ENCODE measurements around the gene C10orf105.

C10orf105 gene

GRCh38 chr10:71720288-71720687 lies 710 bp upstream of the C10orf105 start:
- H3K4me3 ChIP-seq (ENCODE audit: low read depth, low read length): no peak overlapping the region
- TF ChIP-seq CTCF (IDR thresholded peaks at IDR 0.05; ENCODE audit: low read depth, low read length): no peak

- TF ChIP-seq CTCF (IDR thresholded peaks at IDR 0.05; ENCODE audit: low read depth, low read length): no peak
- no peak overlapping the region for H3K4me3 ChIP-seq (ENCODE audit: low read depth, low read length)
Observed at GRCh38 chr10:71719042-71719441, 536 bp downstream of the C10orf105 start.

- TF ChIP-seq CTCF (IDR thresholded peaks at IDR 0.05; ENCODE audit: low read depth, low read length): no peak
- H3K4me3 ChIP-seq (ENCODE audit: low read depth, low read length): no peak overlapping the region
Observed at GRCh38 chr10:71718165-71718698, 1.3 kb downstream of the C10orf105 start.

GRCh38 chr10:71717551-71717951 lies 2.0 kb downstream of the C10orf105 start:
- TF ChIP-seq CTCF (IDR thresholded peaks at IDR 0.05; ENCODE audit: low read depth, low read length): no peak
- H3K4me3 ChIP-seq (ENCODE audit: low read depth, low read length): no peak overlapping the region

- no peak for TF ChIP-seq CTCF (IDR thresholded peaks at IDR 0.05; ENCODE audit: low read depth, low read length)
Observed at GRCh38 chr10:71717056-71717455, 2.5 kb downstream of the C10orf105 start.

GRCh38 chr10:71716426-71716825 lies 3.2 kb downstream of the C10orf105 start:
- no peak for TF ChIP-seq CTCF (IDR thresholded peaks at IDR 0.05; ENCODE audit: low read depth, low read length)
- H3K4me3 ChIP-seq (ENCODE audit: low read depth, low read length): no peak overlapping the region

More at GRCh38 chr10:71717056-71717455, 2.5 kb downstream of the C10orf105 start:
- H3K4me3 ChIP-seq (ENCODE audit: low read depth, low read length): no peak overlapping the region

GRCh38 chr10:71715860-71716259 lies 3.7 kb downstream of the C10orf105 start:
- no peak for TF ChIP-seq CTCF (IDR thresholded peaks at IDR 0.05; ENCODE audit: low read depth, low read length)
- no peak overlapping the region for H3K4me3 ChIP-seq (ENCODE audit: low read depth, low read length)
